IMR-90 (cell line): ENCODE results near the gene CKB. TPM values are rescaled to one million over a fixed set of nuclear protein-coding genes. Genes with fewer than 3 reads are reported as not detected.

Source experiments
- ATAC-seq: fragments of 200-7000 bp; cut with Tn5 transposase; 2 replicates; pipeline ENCODE4 v1.9.1; 2020; ENCODE audit warnings: low read depth, mild to moderate bottlenecking, moderate library complexity
- BruUV-seq: library from RNA; stranded (reverse); fragments of 400-500 nt; replicated peaks from 2 replicates; lab custom pipeline; 2021; lab: Mats Ljungman, UMichigan
- CTCF ChIA-PET: fragments of 300-600 bp; formaldehyde crosslinking; extraction: SDS; loops from one replicate; lab custom pipeline; 2021; ENCODE audit warnings: antibody characterized with exemption; lab: Yijun Ruan, JAX
- POLR2A ChIA-PET: fragments of 300-600 bp; sonication (Branson Sonifier 250); formaldehyde crosslinking; loops from one replicate; lab custom pipeline; 2022; ENCODE audit warnings: antibody characterized with exemption; ENCODE audit not compliant: unreplicated experiment; lab: Charles Lee
- DNase-seq: peaks from one replicate; pipeline ENCODE4 v3.0.0; 2013
- H2AFZ ChIP-seq: replicated peaks from 2 replicates; pipeline ENCODE3; 2013; ENCODE audit warnings: low read length, mild to moderate bottlenecking; ENCODE audit not compliant: poor library complexity
- H2AK5ac ChIP-seq: 2 replicates; pipeline ENCODE4 v1.6.1; 2013; ENCODE audit warnings: low read depth, low read length, inconsistent platforms
- H2AK9ac ChIP-seq: replicated peaks from 2 replicates; pipeline ENCODE3; 2013; ENCODE audit warnings: mild to moderate bottlenecking, low read depth, low read length, moderate library complexity; ENCODE audit not compliant: poor library complexity
- H2BK120ac ChIP-seq: 2 replicates; pipeline ENCODE4 v1.6.1; 2013; ENCODE audit warnings: low read depth, low read length, inconsistent platforms
- H2BK15ac ChIP-seq: 3 replicates; pipeline ENCODE4 v1.6.1; 2013; ENCODE audit warnings: low read depth, low read length, inconsistent platforms
- H2BK20ac ChIP-seq: 2 replicates; pipeline ENCODE4 v1.6.1; 2013; ENCODE audit warnings: low read depth, mild to moderate bottlenecking, inconsistent platforms, low read length, moderate library complexity
- H2BK5ac ChIP-seq: 2 replicates; pipeline ENCODE4 v1.6.1; 2013; ENCODE audit warnings: mild to moderate bottlenecking, low read depth, low read length, inconsistent platforms; ENCODE audit not compliant: poor library complexity, severe bottlenecking
- H3K14ac ChIP-seq: replicated peaks from 2 replicates; pipeline ENCODE4 v1.6.1; 2013; ENCODE audit warnings: low read depth, low read length, inconsistent platforms
- H3K18ac ChIP-seq: 2 replicates; pipeline ENCODE4 v1.6.1; 2013; ENCODE audit warnings: low read depth, low read length, control low read depth
- H3K23ac ChIP-seq: 2 replicates; pipeline ENCODE4 v1.6.1; 2013; ENCODE audit warnings: low read depth, low read length, inconsistent platforms
- H3K27ac ChIP-seq: 2 replicates; pipeline ENCODE4 v1.5.1; 2013; ENCODE audit warnings: mild to moderate bottlenecking, control low read depth, low read length; ENCODE audit not compliant: insufficient read depth
- H3K27me3 ChIP-seq: 2 replicates; pipeline ENCODE4 v1.6.1; 2013; ENCODE audit warnings: low read length; ENCODE audit not compliant: control insufficient read depth, insufficient read depth
- H3K36me3 ChIP-seq: 2 replicates; pipeline ENCODE4 v1.6.1; 2013; ENCODE audit warnings: low read length, mixed read lengths; ENCODE audit not compliant: control insufficient read depth, insufficient read depth
- H3K4ac ChIP-seq: 2 replicates; pipeline ENCODE4 v1.6.1; 2013; ENCODE audit warnings: low read depth, low read length, inconsistent platforms
- H3K4me1 ChIP-seq: 2 replicates; pipeline ENCODE4 v1.6.1; 2013; ENCODE audit warnings: low read length, mixed read lengths; ENCODE audit not compliant: control insufficient read depth, insufficient read depth
- H3K4me2 ChIP-seq: 2 replicates; pipeline ENCODE4 v1.6.1; 2013; ENCODE audit warnings: low read depth, mild to moderate bottlenecking, control low read depth, low read length, moderate library complexity
- H3K4me3 ChIP-seq: 2 replicates; pipeline ENCODE4 v1.5.1; 2013; ENCODE audit warnings: low read depth, mild to moderate bottlenecking, control low read depth, low read length, moderate library complexity; ENCODE audit not compliant: insufficient read depth
- H3K56ac ChIP-seq: 2 replicates; pipeline ENCODE4 v1.6.1; 2013; ENCODE audit warnings: low read length, inconsistent platforms; ENCODE audit not compliant: insufficient read depth; ENCODE audit errors: extremely low read depth
- H3K79me1 ChIP-seq, 2 experiments: 2 replicates each; pipeline ENCODE4 v1.6.1; 2013; ENCODE audit warnings: low read length in 2 of 2, inconsistent platforms in 1 of 2, low read depth in 1 of 2
- H3K9ac ChIP-seq: 2 replicates; pipeline ENCODE4 v1.6.1; 2013; ENCODE audit warnings: low read depth, low read length, control low read depth
- H3K9me1 ChIP-seq: 2 replicates; pipeline ENCODE4 v1.6.1; 2013; ENCODE audit warnings: low read length, inconsistent platforms; ENCODE audit not compliant: insufficient read depth
- H3K9me3 ChIP-seq: 2 replicates; pipeline ENCODE4 v1.6.1; 2013; ENCODE audit warnings: low read length; ENCODE audit not compliant: control insufficient read depth, insufficient read depth
- H4K20me1 ChIP-seq: 2 replicates; pipeline ENCODE4 v1.6.1; 2013; ENCODE audit warnings: low read length, inconsistent platforms; ENCODE audit not compliant: insufficient read depth
- H4K5ac ChIP-seq: 2 replicates; pipeline ENCODE4 v1.6.1; 2013; ENCODE audit warnings: mild to moderate bottlenecking, low read depth, low read length, control low read depth
- H4K8ac ChIP-seq, 2 experiments: 2 replicates each; pipeline ENCODE4 v1.6.1; 2013; ENCODE audit warnings: low read depth in 2 of 2, low read length in 2 of 2, control low read depth in 1 of 2, inconsistent platforms in 1 of 2
- H4K91ac ChIP-seq: 2 replicates; pipeline ENCODE4 v1.6.1; 2013; ENCODE audit warnings: low read depth, low read length, inconsistent platforms; ENCODE audit not compliant: insufficient read depth
- CEBPB ChIP-seq: IDR thresholded peaks from 2 replicates; pipeline ENCODE4 v1.6.1; 2012; ENCODE audit warnings: low read depth, low read length, improper control_type of control experiment
- CHD1 ChIP-seq: IDR thresholded peaks from 2 replicates; pipeline ENCODE4 v1.6.1; 2012; ENCODE audit warnings: low read depth, low read length, improper control_type of control experiment
- MAFK ChIP-seq: IDR thresholded peaks from 2 replicates; pipeline ENCODE4 v1.6.1; 2012; ENCODE audit warnings: low read depth, low read length, improper control_type of control experiment
- MXI1 ChIP-seq: IDR thresholded peaks from 2 replicates; pipeline ENCODE4 v1.6.1; 2012; ENCODE audit warnings: low read depth, mild to moderate bottlenecking, low read length, moderate library complexity, borderline replicate concordance
- NFE2L2 ChIP-seq: fragments of 150-350 bp; IDR thresholded peaks from 2 replicates; pipeline ENCODE4 v1.6.1; 2016; ENCODE audit warnings: low read depth, mild to moderate bottlenecking, low read length
- RFX5 ChIP-seq: IDR thresholded peaks from 2 replicates; pipeline ENCODE4 v1.8.0; 2012; ENCODE audit warnings: low read depth, mild to moderate bottlenecking, low read length, moderate library complexity
- WGBS, 2 experiments: methylation state at CpG; one replicate each; pipeline versions ENCODE4 v1.1.5 to v1.1.7; 2013; ENCODE audit warnings: missing lambda C conversion rate in 2 of 2; ENCODE audit not compliant: insufficient read length in 1 of 2; ENCODE audit errors: extremely low coverage in 2 of 2; 5-methylcytosine and 5-hydroxymethylcytosine counted together
- dilution Hi-C: fragments of 300-500 bp; cut with HindIII; formaldehyde crosslinking; loops from one replicate; pipeline ENCODE4 v1.14.3; 2018; ENCODE audit warnings: low sequenced_read_pairs; ENCODE audit not compliant: unreplicated experiment
- in situ Hi-C: fragments of 300-500 bp; cut with MboI; formaldehyde crosslinking; loops from 3 replicates; pipeline ENCODE4 v1.14.3; 2019; ENCODE audit warnings: low sequenced_read_pairs, inconsistent platforms, mixed read lengths
- intact Hi-C: fragments of 100-400 bp; cut with micrococcal nuclease; formaldehyde crosslinking; loops from 2 replicates; pipeline ENCODE4 v1.10.0; 2022
- polyA plus RNA-seq, 3 experiments: library from polyadenylated mRNA; depleted of rRNA; stranded (reverse); fragments of >200 nt; gene quantifications; 2 replicates each; pipeline ENCODE4 v1.2.3, GENCODE V29; 2012; ENCODE audit warnings: low replicate concordance in 1 of 3
- total RNA-seq: library from RNA; depleted of rRNA; stranded (reverse); fragments of >200 nt; gene quantifications from 2 replicates; pipeline ENCODE4 v1.2.3, GENCODE V29; 2012
- TF ChIP-seq, protein P1 (sequence below): conservative IDR thresholded peaks from 2 replicates; pipeline ENCODE4 v1.5.1; 2012; ENCODE audit warnings: mild to moderate bottlenecking, low read depth, low read length, improper control_type of control experiment

Gene CKB
- total and polyA plus RNA-seq, 2 of the 4 experiments (the other 2 are of a cell fraction), result 17.7 to 82.6 TPM

DNA sequence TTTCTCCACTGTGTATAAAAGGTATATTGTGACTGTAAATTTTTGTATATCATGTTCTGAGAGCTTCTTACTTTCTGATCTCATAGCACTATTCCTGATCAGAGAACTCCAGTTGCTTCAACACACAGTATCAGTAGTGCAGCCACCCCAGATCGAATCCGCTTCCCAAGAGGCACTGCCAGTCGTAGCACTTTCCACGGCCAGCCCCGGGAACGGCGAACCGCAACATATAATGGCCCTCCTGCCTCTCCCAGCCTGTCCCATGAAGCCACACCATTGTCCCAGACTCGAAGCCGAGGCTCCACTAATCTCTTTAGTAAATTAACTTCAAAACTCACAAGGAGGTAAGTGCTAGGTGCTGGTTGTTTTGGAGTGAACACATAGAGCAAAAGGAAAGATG, 30.9 kb downstream of the CKB start:
- no peaks in the 10 kb centered on the region for H3K9me3 ChIP-seq
- peaks cover 11% of the 10 kb centered on the region for H3K9me1 ChIP-seq
- DNase-seq (no peak), ATAC-seq (no peak)
- peaks cover 13% of the 10 kb centered on the region; the same call in 1 of the 2 replicates for H4K20me1 ChIP-seq
- H3K56ac ChIP-seq, result no peak overlapping the region
- peaks cover 49% of the 10 kb centered on the region for H3K36me3 ChIP-seq
- no TSS peak for BruUV-seq
- H3K4me1 ChIP-seq, result peaks cover 13% of the 10 kb centered on the region
- ChIA-PET POLR2A (no interaction called here), CTCF (no interaction called here)
- H2AK9ac ChIP-seq, result no peak overlapping the region
- in situ Hi-C loops (no loop called here), intact Hi-C loops (no loop called here), dilution Hi-C loops (no loop called here)
- H2BK15ac ChIP-seq, result no peak overlapping the region
- WGBS, 2 experiments, result 100% methylated on average over 1 of the region's 10 CpGs; no CpG with 5 or more reads in 1 of the 2 experiments
- H3K14ac ChIP-seq, result no peak overlapping the region
- TF ChIP-seq CHD1, result no peak
- TF ChIP-seq RFX5, result no peak
- no peak for TF ChIP-seq CEBPB
- TF ChIP-seq, protein P1, sequence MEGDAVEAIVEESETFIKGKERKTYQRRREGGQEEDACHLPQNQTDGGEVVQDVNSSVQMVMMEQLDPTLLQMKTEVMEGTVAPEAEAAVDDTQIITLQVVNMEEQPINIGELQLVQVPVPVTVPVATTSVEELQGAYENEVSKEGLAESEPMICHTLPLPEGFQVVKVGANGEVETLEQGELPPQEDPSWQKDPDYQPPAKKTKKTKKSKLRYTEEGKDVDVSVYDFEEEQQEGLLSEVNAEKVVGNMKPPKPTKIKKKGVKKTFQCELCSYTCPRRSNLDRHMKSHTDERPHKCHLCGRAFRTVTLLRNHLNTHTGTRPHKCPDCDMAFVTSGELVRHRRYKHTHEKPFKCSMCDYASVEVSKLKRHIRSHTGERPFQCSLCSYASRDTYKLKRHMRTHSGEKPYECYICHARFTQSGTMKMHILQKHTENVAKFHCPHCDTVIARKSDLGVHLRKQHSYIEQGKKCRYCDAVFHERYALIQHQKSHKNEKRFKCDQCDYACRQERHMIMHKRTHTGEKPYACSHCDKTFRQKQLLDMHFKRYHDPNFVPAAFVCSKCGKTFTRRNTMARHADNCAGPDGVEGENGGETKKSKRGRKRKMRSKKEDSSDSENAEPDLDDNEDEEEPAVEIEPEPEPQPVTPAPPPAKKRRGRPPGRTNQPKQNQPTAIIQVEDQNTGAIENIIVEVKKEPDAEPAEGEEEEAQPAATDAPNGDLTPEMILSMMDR, result no peak
- TF ChIP-seq NFE2L2, result no peak
- no peak for TF ChIP-seq MXI1
- no peak for TF ChIP-seq MAFK
- H3K4ac ChIP-seq, result no peak overlapping the region
- H3K4me3 ChIP-seq, result no peak overlapping the region
- no peak overlapping the region for H4K91ac ChIP-seq
- no peak overlapping the region for H3K18ac ChIP-seq
- H2BK20ac ChIP-seq, result no peak overlapping the region
- H3K79me1 ChIP-seq, result peaks cover 21 to 64% of the 10 kb centered on the region in 2 experiments
- no peak overlapping the region for H2AK5ac ChIP-seq
- H3K27me3 ChIP-seq, result no peaks in the 10 kb centered on the region
- H3K23ac ChIP-seq, result no peak overlapping the region
- no peak overlapping the region for H3K4me2 ChIP-seq
- no peak overlapping the region for H4K8ac ChIP-seq
- no peak overlapping the region for H4K5ac ChIP-seq
- H3K9ac ChIP-seq, result no peak overlapping the region
- no peak overlapping the region for H2BK120ac ChIP-seq
- H3K27ac ChIP-seq, result no peak overlapping the region
- no peak overlapping the region for H2AFZ ChIP-seq
- H2BK5ac ChIP-seq, result no peak overlapping the region
